NCI-H1048 (cell line): ENCODE data around the gene VEGFC.

Source experiments
- DNase-seq: peaks from one replicate; lab custom pipeline; 2025; lab: John Stamatoyannopoulos, UW

The VEGFC gene, protein sequence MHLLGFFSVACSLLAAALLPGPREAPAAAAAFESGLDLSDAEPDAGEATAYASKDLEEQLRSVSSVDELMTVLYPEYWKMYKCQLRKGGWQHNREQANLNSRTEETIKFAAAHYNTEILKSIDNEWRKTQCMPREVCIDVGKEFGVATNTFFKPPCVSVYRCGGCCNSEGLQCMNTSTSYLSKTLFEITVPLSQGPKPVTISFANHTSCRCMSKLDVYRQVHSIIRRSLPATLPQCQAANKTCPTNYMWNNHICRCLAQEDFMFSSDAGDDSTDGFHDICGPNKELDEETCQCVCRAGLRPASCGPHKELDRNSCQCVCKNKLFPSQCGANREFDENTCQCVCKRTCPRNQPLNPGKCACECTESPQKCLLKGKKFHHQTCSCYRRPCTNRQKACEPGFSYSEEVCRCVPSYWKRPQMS

GRCh38 chr4:176792326-176793059 lies at the start of gene VEGFC:
Gene VEGFC (minus strand): TSS chr4:176792922. CDS start chr4:176792311, 611 bp downstream.
- peak; percentile 47 for DNase-seq

DNA sequence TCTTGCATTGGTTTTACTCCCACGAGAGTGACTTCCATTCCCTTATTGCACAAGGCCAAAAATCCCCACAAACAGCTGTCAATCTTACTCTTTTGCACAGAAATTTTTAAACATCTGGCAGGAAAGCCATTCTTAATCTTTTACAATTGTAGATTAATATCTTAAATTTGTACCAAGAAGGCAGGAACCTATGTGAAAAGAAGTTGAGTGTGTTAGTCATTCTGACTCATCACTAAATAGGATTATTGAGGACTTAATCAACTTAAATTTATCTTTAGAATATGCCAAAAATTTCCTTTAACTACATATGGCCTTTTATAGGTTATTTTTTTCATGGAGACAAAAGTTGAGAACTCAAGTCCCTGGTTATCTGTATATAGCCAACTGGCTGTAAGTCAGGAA lies 49.0 kb upstream of the VEGFC start:
- DNase-seq: no peak

DNA sequence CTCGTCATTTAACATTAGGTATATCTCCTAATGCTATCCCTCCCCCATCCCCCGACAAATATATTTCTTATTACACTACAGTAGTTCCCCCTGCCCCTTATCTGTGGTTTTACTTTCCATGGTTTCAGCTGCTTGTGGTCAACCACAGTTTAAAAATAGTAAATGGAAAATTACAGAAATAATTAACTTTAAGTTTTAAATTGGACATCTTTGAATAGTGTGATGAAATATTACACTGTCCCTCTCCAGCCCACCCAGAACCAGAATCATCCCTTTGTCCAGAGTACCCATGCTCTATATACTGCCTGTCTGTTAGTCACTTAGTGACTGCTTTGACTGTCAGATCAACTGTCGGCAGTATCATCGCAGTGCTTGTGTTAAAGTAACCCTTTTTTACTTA lies 47.4 kb upstream of the VEGFC start:
- no peak for DNase-seq

DNA sequence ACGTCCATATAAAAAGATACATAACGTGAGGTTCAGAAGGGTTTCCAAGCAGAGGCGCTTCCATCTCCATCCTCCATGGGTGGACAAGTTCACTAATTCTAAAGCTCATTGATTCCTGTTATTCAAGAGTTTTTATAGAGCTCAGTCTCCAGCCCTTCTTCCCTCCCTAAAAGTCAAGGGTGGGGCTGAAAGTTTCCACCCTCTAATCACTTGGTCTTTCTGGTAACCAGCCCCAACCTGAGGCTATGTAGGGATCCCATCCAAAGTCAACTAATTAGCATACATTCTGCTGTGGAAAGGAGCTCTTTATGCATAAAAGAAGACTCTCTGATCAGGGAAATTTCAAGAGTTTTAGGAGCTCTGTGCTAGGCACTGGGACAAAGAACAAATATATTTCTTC lies 46.9 kb upstream of the VEGFC start:
- no peak for DNase-seq

DNA sequence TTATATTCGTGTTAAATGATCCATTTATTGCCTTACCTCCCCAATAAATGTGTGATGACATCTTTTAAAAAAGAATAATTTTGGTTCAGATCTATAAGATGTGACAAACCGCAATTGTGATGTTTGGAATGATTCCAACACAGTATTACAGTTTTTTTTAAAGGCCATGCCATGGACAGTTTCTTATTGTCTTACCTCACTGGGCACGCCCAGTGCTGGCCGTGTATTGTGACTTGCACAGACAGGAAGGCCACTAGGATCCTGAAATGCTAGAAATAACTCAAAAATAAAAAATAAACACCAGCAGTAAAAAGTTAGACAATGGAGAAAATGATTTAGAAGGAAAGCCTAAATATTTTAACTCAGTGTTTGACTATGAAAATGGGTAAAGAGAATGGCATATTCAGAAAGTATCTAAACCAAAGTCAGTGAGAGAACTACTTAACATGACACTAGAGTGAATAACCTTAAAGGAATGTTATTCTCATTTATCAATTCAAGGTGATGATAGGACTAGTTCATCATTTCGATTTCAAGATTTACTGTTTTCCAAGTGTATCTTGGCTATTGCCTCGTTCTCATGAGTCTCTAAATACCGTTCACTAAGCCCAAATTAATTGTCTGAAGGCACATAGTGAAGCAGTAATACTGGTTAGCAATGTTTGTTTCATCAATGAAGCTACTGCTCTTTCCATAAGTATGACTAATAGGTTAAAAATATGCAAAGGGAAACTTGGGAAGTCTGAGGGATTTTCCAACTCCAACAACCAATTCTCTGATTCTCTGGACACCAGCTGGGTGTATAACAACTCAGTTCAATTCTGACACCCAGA lies 46.1 kb upstream of the VEGFC start:
- DNase-seq: no peak

DNA sequence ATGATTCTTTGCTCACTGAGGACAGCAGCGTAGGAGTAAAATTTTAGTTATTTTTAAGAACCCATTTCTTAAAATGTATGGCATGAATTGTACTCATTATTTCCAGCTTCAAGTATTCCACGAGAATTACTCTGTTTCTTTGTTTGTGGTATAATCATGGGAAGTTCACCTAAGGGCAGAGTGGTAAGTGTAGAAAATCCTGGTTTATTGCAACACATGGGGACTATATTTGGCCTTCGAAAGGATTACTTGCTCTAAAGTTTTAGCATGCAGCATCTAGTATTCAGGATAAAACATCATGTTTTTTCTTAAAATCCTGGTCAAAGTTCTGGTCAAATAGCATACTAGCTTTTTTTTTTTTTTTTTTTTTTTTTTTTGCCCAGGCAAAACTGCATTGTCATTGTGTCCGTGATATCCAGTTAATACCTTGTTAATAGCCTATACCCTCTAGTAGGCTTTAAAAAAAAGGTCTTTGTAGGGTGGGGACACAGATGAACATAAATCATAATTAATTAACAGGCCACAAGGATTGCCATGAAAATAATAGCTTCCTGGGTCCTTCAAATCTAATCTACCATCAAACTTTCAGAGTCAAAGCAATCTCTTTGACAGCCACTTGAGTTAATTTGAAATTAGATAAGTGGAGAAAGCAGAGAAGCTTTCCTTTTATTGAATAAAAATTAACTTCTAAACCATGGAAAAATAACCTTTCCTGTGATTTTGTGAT lies 44.6 kb upstream of the VEGFC start:
- no peak for DNase-seq

DNA sequence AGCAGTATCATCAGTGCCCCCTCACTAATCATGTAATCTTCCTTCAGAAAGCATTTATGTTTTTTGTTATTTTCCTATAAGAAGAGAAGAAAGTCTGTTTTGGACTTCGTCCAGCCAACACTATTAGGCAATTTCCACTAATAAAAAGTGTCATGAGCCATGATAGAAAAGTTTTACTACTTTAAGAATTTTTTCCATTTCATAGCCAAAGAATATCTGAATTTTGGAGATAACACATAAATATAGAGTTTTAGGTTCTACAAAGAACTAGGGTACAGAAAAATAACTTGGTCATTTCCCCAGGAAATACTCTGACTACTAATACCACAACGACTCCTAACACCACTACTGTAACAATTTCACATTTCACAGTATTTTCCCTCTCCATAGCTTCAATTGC lies 41.8 kb upstream of the VEGFC start:
- DNase-seq: no peak

DNA sequence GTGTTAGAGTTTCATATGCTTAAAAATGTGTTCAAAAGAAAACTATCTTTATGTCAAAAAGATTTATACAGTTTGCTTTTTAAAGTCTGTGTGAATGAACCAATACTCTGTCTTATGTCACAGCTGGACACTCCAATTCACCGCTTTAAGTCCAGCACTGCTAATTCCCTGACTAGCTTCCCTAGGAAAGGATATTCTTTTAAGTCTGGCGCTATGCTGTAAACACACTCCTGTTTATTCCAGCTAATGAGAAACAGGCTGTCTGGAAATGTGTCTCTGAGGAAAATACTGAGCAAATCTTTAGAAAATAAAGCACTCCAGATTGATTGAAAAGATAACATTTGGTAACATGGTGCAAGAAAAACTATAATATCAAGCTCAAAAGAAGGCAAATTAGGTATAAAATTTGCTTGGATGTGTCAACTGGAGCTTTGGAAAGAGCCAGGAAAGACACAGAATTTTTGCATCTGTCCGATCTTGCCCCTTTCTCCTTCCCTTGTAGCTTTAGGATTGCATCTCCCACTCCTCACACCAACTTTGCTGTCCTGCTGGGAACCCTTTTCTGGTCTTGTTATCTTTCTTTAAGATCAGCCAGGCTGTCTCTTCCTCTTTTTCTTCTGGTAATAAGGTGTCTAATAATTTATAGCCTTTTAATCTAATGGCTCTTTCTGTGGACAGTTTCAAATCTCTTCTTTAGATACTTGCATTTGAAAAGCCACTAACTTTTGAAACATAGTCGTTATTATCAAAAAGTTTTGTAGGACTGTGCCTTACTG lies 40.9 kb upstream of the VEGFC start:
- DNase-seq: no peak

DNA sequence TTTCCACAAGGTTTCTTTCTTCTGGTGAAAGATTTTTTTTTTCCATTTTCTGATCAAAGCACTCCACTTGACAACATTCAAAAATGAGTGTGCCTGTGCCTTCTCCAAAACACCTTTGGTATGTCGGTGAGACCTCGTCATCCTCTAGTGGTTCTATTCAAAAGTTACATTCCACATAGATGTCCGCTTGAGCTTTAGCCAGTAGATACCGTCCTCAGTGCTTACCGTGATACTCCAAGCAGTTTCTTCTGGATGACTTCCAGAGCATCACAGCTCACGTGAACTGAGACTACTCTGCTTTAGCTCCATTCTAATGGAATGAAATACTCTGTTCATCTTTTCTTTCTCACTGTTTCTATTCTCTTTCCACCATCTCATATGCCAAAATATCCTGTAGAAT lies 38.2 kb upstream of the VEGFC start:
- DNase-seq: no peak

- no peak for DNase-seq
Observed at GRCh38 chr4:176825586-176825985, 32.9 kb upstream of the VEGFC start.

- DNase-seq: no peak
Observed at GRCh38 chr4:176824645-176825366, 32.1 kb upstream of the VEGFC start.

- DNase-seq: no peak
Observed at GRCh38 chr4:176818531-176818930, 25.8 kb upstream of the VEGFC start.

GRCh38 chr4:176817204-176817603 lies 24.5 kb upstream of the VEGFC start:
- DNase-seq: no peak

DNA sequence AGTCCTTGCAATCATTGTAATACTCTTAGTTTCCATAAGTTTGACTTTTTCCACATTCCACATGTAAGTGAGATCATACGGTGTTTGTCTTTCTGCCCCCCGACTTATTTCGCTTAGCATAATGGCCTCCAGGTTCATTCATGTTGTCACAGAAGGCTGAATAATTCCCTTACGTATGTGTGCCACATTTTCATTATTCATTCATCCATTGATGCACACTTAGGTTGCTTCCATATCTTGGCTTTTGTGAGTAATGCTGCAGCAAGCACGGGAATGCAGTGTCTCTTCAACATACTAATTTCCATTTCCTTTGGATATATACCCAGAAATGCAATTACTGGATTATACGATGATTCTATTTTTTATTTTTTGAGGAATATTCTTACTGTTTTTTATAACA lies 22.0 kb upstream of the VEGFC start:
- no peak for DNase-seq

GRCh38 chr4:176810481-176811249 lies 17.9 kb upstream of the VEGFC start:
- DNase-seq: no peak

- DNase-seq: no peak
Observed at GRCh38 chr4:176806778-176807375, 14.2 kb upstream of the VEGFC start.

- DNase-seq: no peak
Observed at GRCh38 chr4:176805155-176805554, 12.4 kb upstream of the VEGFC start.

DNA sequence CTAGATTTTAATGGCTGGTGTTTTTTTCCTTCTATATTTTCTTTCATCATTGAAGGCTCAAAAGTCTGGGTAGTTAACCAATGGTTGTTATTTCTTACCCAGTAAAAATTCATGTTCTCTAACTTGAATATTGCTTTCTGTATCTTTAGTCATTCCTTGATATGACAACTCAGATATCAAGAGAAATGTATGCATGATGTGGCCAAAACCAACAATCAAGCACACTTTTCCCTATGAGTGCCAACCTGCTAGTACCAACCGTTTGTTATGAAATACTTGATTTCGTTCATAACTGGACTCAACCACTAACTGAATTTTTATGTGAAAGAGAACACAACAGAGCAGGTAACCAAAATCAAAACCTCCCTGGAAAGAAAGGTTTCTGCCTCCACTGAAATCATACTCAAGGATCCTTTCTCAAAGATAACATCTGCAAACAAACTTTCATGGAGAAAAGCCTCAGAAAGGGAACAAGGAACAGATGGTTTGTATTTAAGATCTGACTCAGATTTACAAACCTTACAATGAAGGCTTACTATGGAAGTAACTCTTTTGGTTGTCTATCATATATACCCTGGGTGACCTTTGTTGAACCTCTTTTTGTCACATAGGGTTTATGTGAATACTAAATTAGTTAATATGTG lies 8.3 kb upstream of the VEGFC start:
- DNase-seq: no peak

GRCh38 chr4:176799653-176800052 lies 6.9 kb upstream of the VEGFC start:
- DNase-seq: no peak
